DND-41 (cell line): ENCODE results near the gene C10orf90.
"Not testable (repeated sequence)": the region's sequence is repeated elsewhere in the genome, so short reads cannot be mapped to it uniquely, and the experiment has no call there.

Source experiments
- ATAC-seq: fragments of 200-7000 bp; cut with Tn5 transposase; 3 replicates; pipeline ENCODE4 v1.9.1; 2021; ENCODE audit warnings: low read depth; ENCODE audit not compliant: insufficient read depth
- DNase-seq: peaks from one replicate; pipeline ENCODE4 v3.0.0-alpha.2; 2020
- H2AFZ ChIP-seq: 2 replicates; pipeline ENCODE4 v1.6.0; 2012; ENCODE audit warnings: low read depth, low read length
- H3K27ac ChIP-seq: 2 replicates; pipeline ENCODE4 v1.5.1; 2012; ENCODE audit warnings: low read length, inconsistent platforms
- H3K27me3 ChIP-seq: fragments of 200-600 bp; sonication (generic); 2 replicates; pipeline ENCODE4 v1.6.0; 2012; ENCODE audit warnings: low read length, mild to moderate bottlenecking, inconsistent platforms; ENCODE audit not compliant: insufficient read depth, poor library complexity
- H3K36me3 ChIP-seq: 2 replicates; pipeline ENCODE4 v1.5.1; 2012; ENCODE audit warnings: low read length, inconsistent platforms; ENCODE audit not compliant: insufficient read depth
- H3K4me1 ChIP-seq: 2 replicates; pipeline ENCODE4 v1.5.1; 2012; ENCODE audit warnings: mild to moderate bottlenecking, low read length; ENCODE audit not compliant: insufficient read depth
- H3K4me2 ChIP-seq: 2 replicates; pipeline ENCODE4 v1.6.0; 2012; ENCODE audit warnings: mild to moderate bottlenecking, moderate library complexity, low read length, inconsistent platforms; ENCODE audit not compliant: insufficient read depth
- H3K4me3 ChIP-seq, 2 experiments: fragments of 200-600 bp in 1 of 2; shearing (Covaris generic) in 1 of 2; 2 replicates each; pipeline ENCODE4 v1.5.1; 2012 to 2016; ENCODE audit warnings: inconsistent platforms in 2 of 2, low read length in 2 of 2, mild to moderate bottlenecking in 2 of 2, low read depth in 1 of 2, moderate library complexity in 1 of 2
- H3K79me2 ChIP-seq: 2 replicates; pipeline ENCODE4 v1.6.0; 2012; ENCODE audit warnings: low read length, inconsistent platforms; ENCODE audit not compliant: insufficient read depth
- H3K9ac ChIP-seq: 2 replicates; pipeline ENCODE4 v1.6.0; 2012; ENCODE audit warnings: low read depth, mild to moderate bottlenecking, inconsistent platforms, low read length, moderate library complexity
- H3K9me3 ChIP-seq: 2 replicates; pipeline ENCODE4 v1.5.1; 2012; ENCODE audit warnings: low read length, moderate library complexity, mild to moderate bottlenecking, inconsistent platforms; ENCODE audit not compliant: insufficient read depth, severe bottlenecking
- H4K20me1 ChIP-seq: 2 replicates; pipeline ENCODE4 v1.6.0; 2012; ENCODE audit warnings: low read length; ENCODE audit not compliant: insufficient read depth
- EZH2 ChIP-seq: IDR thresholded peaks from 3 replicates; pipeline ENCODE4 v1.6.1; 2012; ENCODE audit warnings: borderline replicate concordance, low read depth, mild to moderate bottlenecking, moderate library complexity, low read length, inconsistent platforms; ENCODE audit not compliant: severe bottlenecking
- TF ChIP-seq, protein P1 (sequence below): IDR thresholded peaks from 2 replicates; pipeline ENCODE4 v1.5.1; 2012; ENCODE audit warnings: borderline replicate concordance, low read length, moderate library complexity, mild to moderate bottlenecking; ENCODE audit not compliant: poor library complexity, severe bottlenecking; ENCODE audit errors: extremely low read depth

The C10orf90 gene

DNA sequence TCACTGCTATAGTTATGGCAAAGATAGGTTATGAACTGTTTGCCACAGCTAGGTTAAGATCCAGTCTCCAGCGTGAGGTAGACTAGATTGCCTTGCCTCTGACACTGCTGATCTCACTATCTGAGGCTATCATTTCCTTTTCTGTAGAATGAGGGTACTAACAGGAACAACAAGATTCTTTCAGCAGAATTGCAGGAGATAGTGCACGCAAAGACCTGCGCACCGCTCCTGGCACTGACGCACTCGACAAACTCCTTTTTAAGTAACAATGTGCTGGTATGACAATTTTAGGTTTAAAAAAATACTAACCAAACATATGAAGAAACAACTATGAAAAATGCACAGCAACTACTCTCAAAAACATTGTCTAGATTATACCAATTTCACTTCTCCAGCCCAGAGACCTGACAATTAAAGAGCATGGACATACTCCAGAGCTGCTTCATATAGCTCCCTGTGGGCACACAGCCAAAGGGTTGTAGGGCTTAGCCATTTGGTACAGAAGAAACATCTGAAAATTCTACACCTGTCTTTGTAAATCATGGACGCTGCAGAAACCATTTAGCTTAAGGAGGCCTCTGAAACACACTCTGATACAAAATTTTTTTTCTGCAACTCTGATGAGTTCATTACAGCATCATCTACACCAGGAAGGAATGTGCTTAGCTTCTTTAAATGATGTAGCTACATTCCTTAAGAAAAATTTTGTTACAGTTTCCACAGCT is 290.0 kb downstream of the C10orf90 start:
- Histone ChIP-seq H2AFZ (no peak overlapping the region), H3K27ac (no peak overlapping the region), H3K27me3 (no peaks in the 10 kb centered on the region), H3K4me3 (no peak overlapping the region), H3K4me2 (no peak overlapping the region), H3K4me1 (no peaks in the 10 kb centered on the region), H4K20me1 (no peaks in the 10 kb centered on the region), H3K9me3 (no peaks in the 10 kb centered on the region), H3K9ac (no peak overlapping the region), H3K36me3 (no peaks in the 10 kb centered on the region), H3K79me2 (no peaks in the 10 kb centered on the region)
- no peak for ATAC-seq
- no peak for DNase-seq
- TF ChIP-seq EZH2, result no peak
- TF ChIP-seq, protein P1, sequence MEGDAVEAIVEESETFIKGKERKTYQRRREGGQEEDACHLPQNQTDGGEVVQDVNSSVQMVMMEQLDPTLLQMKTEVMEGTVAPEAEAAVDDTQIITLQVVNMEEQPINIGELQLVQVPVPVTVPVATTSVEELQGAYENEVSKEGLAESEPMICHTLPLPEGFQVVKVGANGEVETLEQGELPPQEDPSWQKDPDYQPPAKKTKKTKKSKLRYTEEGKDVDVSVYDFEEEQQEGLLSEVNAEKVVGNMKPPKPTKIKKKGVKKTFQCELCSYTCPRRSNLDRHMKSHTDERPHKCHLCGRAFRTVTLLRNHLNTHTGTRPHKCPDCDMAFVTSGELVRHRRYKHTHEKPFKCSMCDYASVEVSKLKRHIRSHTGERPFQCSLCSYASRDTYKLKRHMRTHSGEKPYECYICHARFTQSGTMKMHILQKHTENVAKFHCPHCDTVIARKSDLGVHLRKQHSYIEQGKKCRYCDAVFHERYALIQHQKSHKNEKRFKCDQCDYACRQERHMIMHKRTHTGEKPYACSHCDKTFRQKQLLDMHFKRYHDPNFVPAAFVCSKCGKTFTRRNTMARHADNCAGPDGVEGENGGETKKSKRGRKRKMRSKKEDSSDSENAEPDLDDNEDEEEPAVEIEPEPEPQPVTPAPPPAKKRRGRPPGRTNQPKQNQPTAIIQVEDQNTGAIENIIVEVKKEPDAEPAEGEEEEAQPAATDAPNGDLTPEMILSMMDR, result no peak

DNA sequence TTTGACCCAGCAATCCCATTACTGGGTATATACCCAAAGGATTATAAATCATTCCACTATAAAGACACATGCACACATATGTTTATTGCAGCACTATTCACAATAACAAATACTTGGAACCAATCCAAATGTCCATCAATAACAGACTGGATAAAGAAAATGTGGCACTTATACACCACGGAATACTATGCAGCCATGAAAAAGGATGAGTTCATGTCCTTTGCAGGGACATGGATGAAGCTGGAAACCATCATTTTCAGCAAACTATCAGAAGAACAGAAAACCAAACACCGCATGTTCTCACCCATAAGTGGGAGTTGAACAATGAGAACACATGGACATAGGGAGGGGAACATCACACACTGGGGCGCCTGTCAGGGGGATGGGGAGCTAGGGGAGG is 291.3 kb downstream of the C10orf90 start:
- not testable (repeated sequence) for H3K27ac ChIP-seq, H3K4me3 ChIP-seq, H3K36me3 ChIP-seq, H2AFZ ChIP-seq, H3K27me3 ChIP-seq, ATAC-seq, DNase-seq, H3K9ac ChIP-seq, H3K4me2 ChIP-seq, H3K4me1 ChIP-seq, H4K20me1 ChIP-seq, H3K9me3 ChIP-seq, H3K79me2 ChIP-seq

DNA sequence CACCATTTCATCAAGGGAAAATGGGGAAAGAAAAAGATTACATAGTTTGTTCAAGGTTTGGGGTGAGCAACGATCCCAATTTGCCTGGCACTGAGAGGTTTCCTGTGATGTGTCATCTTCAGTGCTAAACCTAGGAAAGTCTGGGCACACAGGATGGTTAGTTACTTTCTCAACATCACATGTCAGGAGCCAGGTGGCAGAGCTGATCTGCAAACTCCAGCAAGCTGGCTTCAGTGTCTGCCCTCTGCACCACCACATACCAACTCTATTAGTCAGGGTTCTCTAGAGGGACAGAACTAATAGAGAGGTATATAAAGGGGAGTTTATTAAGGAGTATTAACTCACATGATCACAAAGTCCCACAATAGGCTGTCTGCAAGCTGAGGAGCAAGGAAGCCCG is 293.5 kb downstream of the C10orf90 start:
- H3K4me3 ChIP-seq, result no peak overlapping the region
- DNase-seq (no peak), ATAC-seq (no peak)
- H3K27ac ChIP-seq, result no peak overlapping the region
- H3K27me3 ChIP-seq, result no peaks in the 10 kb centered on the region
- no peak for TF ChIP-seq EZH2
- TF ChIP-seq, protein P1, result no peak
- no peaks in the 10 kb centered on the region for H4K20me1 ChIP-seq
- H3K9me3 ChIP-seq, result no peaks in the 10 kb centered on the region
- no peaks in the 10 kb centered on the region for H3K79me2 ChIP-seq
- no peak overlapping the region for H2AFZ ChIP-seq
- H3K9ac ChIP-seq, result no peak overlapping the region
- no peaks in the 10 kb centered on the region for H3K4me1 ChIP-seq
- H3K4me2 ChIP-seq, result no peak overlapping the region
- H3K36me3 ChIP-seq, result no peaks in the 10 kb centered on the region

DNA sequence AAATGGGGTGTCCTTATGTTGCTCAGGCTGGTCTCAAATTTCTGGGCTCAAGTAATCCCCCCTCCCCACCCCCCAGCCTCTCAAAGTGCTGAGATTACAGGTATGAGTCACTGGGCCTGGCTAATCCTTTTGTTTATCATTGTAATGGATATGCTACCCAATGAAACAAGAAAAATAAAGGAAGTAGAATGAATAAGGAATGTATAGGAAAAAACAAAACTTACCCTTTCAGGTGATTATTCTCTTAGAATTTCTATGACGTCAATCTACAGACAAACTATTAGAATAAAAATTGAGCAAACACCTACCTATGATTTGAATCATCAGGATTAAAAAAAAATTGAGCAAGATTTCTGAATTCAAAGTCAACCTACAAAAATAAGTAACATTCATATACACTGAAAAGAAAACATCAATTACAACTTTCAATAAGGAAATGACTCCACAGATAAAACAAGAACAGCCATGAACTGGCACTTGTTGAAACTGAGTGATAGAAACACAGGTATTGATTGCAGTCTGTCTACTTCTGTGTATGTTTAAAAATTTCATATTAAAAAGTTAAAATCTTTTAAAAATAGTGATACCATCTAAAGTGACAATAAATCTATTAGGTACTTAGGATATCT is 294.5 kb downstream of the C10orf90 start:
- Histone ChIP-seq H4K20me1 (no peaks in the 10 kb centered on the region), H3K4me3 (no peak overlapping the region), H3K79me2 (no peaks in the 10 kb centered on the region), H3K4me1 (no peaks in the 10 kb centered on the region), H3K4me2 (no peak overlapping the region), H3K27ac (no peak overlapping the region), H3K9ac (no peak overlapping the region), H3K36me3 (no peaks in the 10 kb centered on the region), H2AFZ (no peak overlapping the region), H3K9me3 (no peaks in the 10 kb centered on the region), H3K27me3 (no peaks in the 10 kb centered on the region)
- no peak for DNase-seq
- TF ChIP-seq EZH2, result no peak
- TF ChIP-seq, protein P1, result no peak
- no peak for ATAC-seq
